SK-N-SH treated with all-trans-retinoic acid at 6 μM for 48 hours (cell line): Measurements from ENCODE around the gene SLC35E4.

ENCODE experiments used
- ATAC-seq: fragments of 200-7000 bp; cut with Tn5 transposase; 3 replicates; pipeline ENCODE4 v1.9.1; 2020; ENCODE audit warnings: mild to moderate bottlenecking, moderate library complexity
- CREB5 ChIP-seq: fragments of 250-450 bp; sonication (Bioruptor Pico); IDR thresholded peaks from 2 replicates; pipeline ENCODE4 v1.5.1; 2020; ENCODE audit warnings: low read depth, mild to moderate bottlenecking, moderate library complexity
- CSDC2 ChIP-seq: fragments of 250-450 bp; sonication (Bioruptor Pico); IDR thresholded peaks from 2 replicates; pipeline ENCODE4 v1.5.0; 2020; ENCODE audit warnings: mild to moderate bottlenecking, moderate library complexity
- CSRNP3 ChIP-seq: fragments of 250-450 bp; sonication (Bioruptor Pico); IDR thresholded peaks from 2 replicates; pipeline ENCODE4 v1.5.1; 2021; ENCODE audit warnings: mild to moderate bottlenecking, moderate library complexity
- ESRRG ChIP-seq: fragments of 250-450 bp; sonication (Bioruptor Pico); IDR thresholded peaks from 2 replicates; pipeline ENCODE4 v1.6.1; 2021; ENCODE audit warnings: mild to moderate bottlenecking
- GLIS3 ChIP-seq: fragments of 250-450 bp; sonication (Bioruptor Pico); IDR thresholded peaks from 2 replicates; pipeline ENCODE4 v1.5.0; 2020; ENCODE audit warnings: mild to moderate bottlenecking, moderate library complexity
- ISL1 ChIP-seq: fragments of 250-450 bp; sonication (Bioruptor Pico); IDR thresholded peaks from 2 replicates; pipeline ENCODE4 v2.1.2; 2022; ENCODE audit warnings: mild to moderate bottlenecking, moderate library complexity
- OSR1 ChIP-seq: fragments of 250-450 bp; sonication (Bioruptor Pico); IDR thresholded peaks from 2 replicates; pipeline ENCODE4 v1.8.0; 2022; ENCODE audit warnings: moderate library complexity, mild to moderate bottlenecking, inconsistent platforms
- PATZ1 ChIP-seq: fragments of 250-450 bp; sonication (Bioruptor Pico); IDR thresholded peaks from 2 replicates; pipeline ENCODE4 v1.8.0; 2020; ENCODE audit warnings: mild to moderate bottlenecking, moderate library complexity, borderline replicate concordance
- POU6F1 ChIP-seq: fragments of 250-450 bp; sonication (Bioruptor Pico); IDR thresholded peaks from 2 replicates; pipeline ENCODE4 v1.8.0; 2021; ENCODE audit warnings: low read depth, mild to moderate bottlenecking, moderate library complexity, borderline replicate concordance
- RARB ChIP-seq: fragments of 250-450 bp; sonication (Bioruptor Pico); IDR thresholded peaks from 2 replicates; pipeline ENCODE4 v1.8.0; 2021; ENCODE audit warnings: mild to moderate bottlenecking, moderate library complexity
- SNAI2 ChIP-seq: fragments of 250-450 bp; sonication (Bioruptor Pico); IDR thresholded peaks from 2 replicates; pipeline ENCODE4 v1.5.0; 2020; ENCODE audit warnings: mild to moderate bottlenecking, moderate library complexity
- TCF4 ChIP-seq: fragments of 250-450 bp; sonication (Bioruptor Pico); IDR thresholded peaks from 2 replicates; pipeline ENCODE4 v1.8.0; 2021; ENCODE audit warnings: mild to moderate bottlenecking, moderate library complexity, borderline replicate concordance
- TSHZ2 ChIP-seq: fragments of 250-450 bp; sonication (Bioruptor Pico); IDR thresholded peaks from 2 replicates; pipeline ENCODE4 v1.5.0; 2020; ENCODE audit warnings: mild to moderate bottlenecking, moderate library complexity
- ZC3H10 ChIP-seq: fragments of 250-450 bp; sonication (Bioruptor Pico); IDR thresholded peaks from 2 replicates; pipeline ENCODE4 v1.5.1; 2021; ENCODE audit warnings: mild to moderate bottlenecking, moderate library complexity
- ZFP3 ChIP-seq: fragments of 250-450 bp; sonication (Bioruptor Pico); IDR thresholded peaks from 2 replicates; pipeline ENCODE4 v1.5.0; 2020; ENCODE audit warnings: mild to moderate bottlenecking, moderate library complexity
- ZFP30 ChIP-seq: fragments of 450-650 bp; formaldehyde crosslinking; IDR thresholded peaks from 2 replicates; pipeline ENCODE4 v1.5.0; 2022; ENCODE audit warnings: mild to moderate bottlenecking, moderate library complexity
- ZNF70 ChIP-seq: fragments of 450-650 bp; formaldehyde crosslinking; IDR thresholded peaks from 2 replicates; pipeline ENCODE4 v1.5.0; 2020; ENCODE audit warnings: mild to moderate bottlenecking, moderate library complexity
- ZNF8 ChIP-seq: fragments of 450-650 bp; formaldehyde crosslinking; IDR thresholded peaks from 2 replicates; pipeline ENCODE4 v1.5.0; 2020; ENCODE audit warnings: mild to moderate bottlenecking, moderate library complexity

SLC35E4 gene

GRCh38 chr22:30634471-30635233 lies 929 bp upstream of the SLC35E4 start:
- peak; percentile 80 for ATAC-seq
- TF ChIP-seq OSR1 (CRISPR knock-in tag) (no peak), ESRRG (CRISPR knock-in tag) (no peak), POU6F1 (CRISPR knock-in tag) (no peak), ZNF70 (CRISPR knock-in tag) (no peak), SNAI2 (CRISPR knock-in tag) (no peak), CSRNP3 (CRISPR knock-in tag) (no peak), ZC3H10 (CRISPR knock-in tag) (no peak), ZNF8 (no peak)
- TF ChIP-seq, all 23 proteins: peak for 0

GRCh38 chr22:30636226-30637077 lies 871 bp downstream of the SLC35E4 start:
- no peak for TF ChIP-seq CSDC2
- no peak for TF ChIP-seq TSHZ2 (CRISPR knock-in tag)
- no peak for TF ChIP-seq OSR1 (CRISPR knock-in tag)
- no peak for TF ChIP-seq GLIS3
- no peak for TF ChIP-seq ZFP30 (CRISPR knock-in tag)
- no peak for TF ChIP-seq CREB5 (CRISPR knock-in tag)
- TF ChIP-seq CSRNP3 (CRISPR knock-in tag) = no peak
- TF ChIP-seq TCF4 (CRISPR knock-in tag) = no peak
- TF ChIP-seq POU6F1 (CRISPR knock-in tag) = no peak
- no peak for TF ChIP-seq ZNF8
- no peak for TF ChIP-seq PATZ1
- no peak for TF ChIP-seq ZC3H10 (CRISPR knock-in tag)
- no peak for TF ChIP-seq ZFP3 (CRISPR knock-in tag)
- no peak for TF ChIP-seq SNAI2 (CRISPR knock-in tag)
- TF ChIP-seq RARB = no peak
- no peak for TF ChIP-seq ZNF70 (CRISPR knock-in tag)
- TF ChIP-seq ISL1 (CRISPR knock-in tag) = no peak

More at GRCh38 chr22:30636226-30637077, 871 bp downstream of the SLC35E4 start:
- peak; percentile 4 for ATAC-seq
